SK-N-SH (cell line): Measurements from ENCODE around the gene CHRNG.

Source experiments
- CHD2 ChIP-seq: fragments of 150-350 bp; IDR thresholded peaks from 2 replicates; pipeline ENCODE4 v1.6.1; 2018; ENCODE audit warnings: low read length; ENCODE audit not compliant: partially characterized antibody
- CTCF ChIP-seq: fragments of 200-600 bp; sonication (generic); IDR thresholded peaks from 2 replicates; pipeline ENCODE4 v1.6.1; 2017; ENCODE audit warnings: antibody characterized with exemption, mild to moderate bottlenecking, moderate library complexity
- EP300 ChIP-seq, 2 experiments: IDR thresholded peaks; 2 replicates each; pipeline versions ENCODE4 v1.4.0 to v1.6.1; 2012; ENCODE audit warnings: borderline replicate concordance in 1 of 2, low read depth in 1 of 2, low read length in 1 of 2
- EZH2phosphoT487 ChIP-seq: fragments of 200-600 bp; sonication (generic); IDR thresholded peaks from 2 replicates; pipeline ENCODE4 v1.6.1; 2017; ENCODE audit warnings: low read depth, mixed run types, mild to moderate bottlenecking, antibody characterized with exemption, moderate library complexity, borderline replicate concordance
- GABPA ChIP-seq: IDR thresholded peaks from 2 replicates; pipeline ENCODE4 v1.4.0; 2012; ENCODE audit warnings: low read depth, mild to moderate bottlenecking
- MAX ChIP-seq: IDR thresholded peaks from 2 replicates; pipeline ENCODE4 v1.4.0; 2012; ENCODE audit warnings: low read depth
- MXI1 ChIP-seq: IDR thresholded peaks from 2 replicates; pipeline ENCODE4 v1.6.1; 2012; ENCODE audit warnings: mild to moderate bottlenecking, low read depth, low read length, improper control_type of control experiment
- RCOR1 ChIP-seq: fragments of 150-350 bp; IDR thresholded peaks from 2 replicates; pipeline ENCODE4 v1.6.1; 2017; ENCODE audit warnings: antibody characterized with exemption, low read length
- SIN3A ChIP-seq: IDR thresholded peaks from 2 replicates; pipeline ENCODE4 v1.6.1; 2012; ENCODE audit warnings: low read depth, mild to moderate bottlenecking, low read length, moderate library complexity, borderline replicate concordance
- SMC3 ChIP-seq: IDR thresholded peaks from 2 replicates; pipeline ENCODE4 v1.6.1; 2012; ENCODE audit warnings: low read depth, low read length, improper control_type of control experiment
- TAF1 ChIP-seq: IDR thresholded peaks from 2 replicates; pipeline ENCODE4 v1.6.1; 2012; ENCODE audit warnings: low read depth, mild to moderate bottlenecking, low read length, moderate library complexity, borderline replicate concordance
- TEAD4 ChIP-seq: IDR thresholded peaks from 2 replicates; pipeline ENCODE4 v1.4.0; 2012; ENCODE audit warnings: mild to moderate bottlenecking, borderline replicate concordance; ENCODE audit not compliant: insufficient read depth

DNA sequence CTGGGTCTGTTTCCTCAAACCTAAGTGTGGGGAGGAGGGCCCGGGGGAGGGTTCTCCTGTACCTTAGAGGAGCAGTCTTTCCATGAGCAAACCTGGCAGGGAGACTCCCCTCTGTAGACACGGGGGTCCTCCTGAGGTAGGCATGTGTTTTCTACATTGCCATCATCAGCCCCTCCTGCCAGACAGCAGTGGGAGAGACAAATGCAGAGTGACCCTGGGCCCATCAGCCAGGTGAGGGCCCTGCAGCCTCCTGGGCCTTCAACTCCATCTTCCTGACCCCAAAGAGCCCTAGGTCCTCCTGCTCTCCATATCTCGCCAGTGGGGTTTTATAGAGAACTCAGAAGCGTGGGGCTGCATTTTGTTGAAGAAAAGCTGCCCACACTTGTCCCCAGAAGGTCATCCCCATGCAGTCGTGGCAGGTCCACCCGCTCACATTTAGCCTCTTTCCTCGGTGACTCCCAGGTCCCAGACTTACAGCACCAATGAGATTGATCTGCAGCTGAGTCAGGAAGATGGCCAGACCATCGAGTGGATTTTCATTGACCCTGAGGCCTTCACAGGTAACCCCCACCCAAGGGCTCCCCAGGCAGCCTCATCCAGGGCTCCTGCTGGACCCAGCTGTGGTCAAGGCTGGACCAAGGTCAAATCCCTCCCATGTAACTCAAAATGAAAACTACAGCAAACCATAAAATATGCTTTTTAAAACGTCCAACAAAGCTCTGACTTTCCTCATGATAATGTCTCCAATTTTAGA is 2.6 kb downstream of the CHRNG start:
- TF ChIP-seq RCOR1 (no peak), CTCF (no peak), CHD2 (no peak), EP300 (IDR thresholded peaks at IDR 0.05; ENCODE audit: borderline replicate concordance in 1 of 2, low read depth in 1 of 2, low read length in 1 of 2) (no peak), SIN3A (no peak), MAX (no peak), EZH2phosphoT487 (no peak), TEAD4 (no peak), GABPA (no peak), SMC3 (no peak), TAF1 (no peak), MXI1 (no peak)
